AG04450 (cell line): Measurements from ENCODE around the gene CA6. TPM values are rescaled to one million over a fixed set of nuclear protein-coding genes. Genes with fewer than 3 reads are reported as not detected.
"Not testable (repeated sequence)": the region's sequence is repeated elsewhere in the genome, so short reads cannot be mapped to it uniquely, and the experiment has no call there.

Source experiments
- CTCF ChIA-PET: fragments of 300-600, 350-600 bp; formaldehyde crosslinking; extraction: SDS; loops from one replicate; lab custom pipeline; 2022; ENCODE audit warnings: antibody characterized with exemption, inconsistent platforms; lab: Charles Lee
- POLR2A ChIA-PET: fragments of 350-600 bp; formaldehyde crosslinking; extraction: SDS; loops from one replicate; lab custom pipeline; 2021; ENCODE audit warnings: antibody characterized with exemption, inconsistent platforms; lab: Yijun Ruan, JAX
- DNase-seq: peaks from one replicate; pipeline ENCODE4 v3.0.0-alpha.2; 2011; ENCODE audit warnings: low read depth, low spot score
- H3K27ac ChIP-seq: one replicate; pipeline ENCODE4 v1.5.1; 2012; ENCODE audit warnings: low read depth, low read length, control low read depth
- H3K27me3 ChIP-seq: one replicate; pipeline ENCODE4 v1.6.0; 2012; ENCODE audit warnings: low read length; ENCODE audit not compliant: control insufficient read depth, insufficient read depth
- H3K4me3 ChIP-seq: 2 replicates; pipeline ENCODE4 v1.5.1; 2011; ENCODE audit warnings: mild to moderate bottlenecking, low read depth, low read length, control low read depth
- H3K9me3 ChIP-seq: 2 replicates; pipeline ENCODE4 v1.5.1; 2012; ENCODE audit warnings: low read length; ENCODE audit not compliant: control insufficient read depth, insufficient read depth
- CTCF ChIP-seq: IDR thresholded peaks from 2 replicates; pipeline ENCODE4 v1.5.1; 2011; ENCODE audit warnings: low read depth, low read length, control low read depth, inconsistent platforms
- polyA plus RNA-seq: library from polyadenylated mRNA; depleted of rRNA; stranded (reverse); fragments of >200 nt; gene quantifications from 2 replicates; pipeline ENCODE4 v1.2.3, GENCODE V29; 2011

The CA6 gene
- polyA plus RNA-seq, 1 experiment: not detected

GRCh38 chr1:8925960-8926359 lies 19.7 kb upstream of the CA6 start:
- H3K27ac ChIP-seq: no peak overlapping the region
- H3K27me3 ChIP-seq: peaks cover 20% of the 10 kb centered on the region
- no peaks in the 10 kb centered on the region for H3K9me3 ChIP-seq
- no peak for TF ChIP-seq CTCF
- no peak overlapping the region for H3K4me3 ChIP-seq
- ChIA-PET POLR2A (no interaction called here), CTCF (interaction anchor here (0.9 to 1.8 kb wide), 2 partner anchors 79 to 176 kb away, joined by 3 to 10 read pairs; no protein-coding TSS in a partner anchor)
- no peak for DNase-seq

- H3K9me3 ChIP-seq: no peaks in the 10 kb centered on the region
- H3K27me3 ChIP-seq: peaks cover 16% of the 10 kb centered on the region
- ChIA-PET CTCF (interaction anchor here (1.4 to 2.6 kb wide), 2 partner anchors 64 to 78 kb away, joined by 5 to 9 read pairs; no protein-coding TSS in a partner anchor), POLR2A (no interaction called here)
- no peak overlapping the region for H3K27ac ChIP-seq
- no peak for DNase-seq
- H3K4me3 ChIP-seq: no peak overlapping the region
- TF ChIP-seq CTCF: no peak
Measured at GRCh38 chr1:8926707-8927694, 18.7 kb upstream of the CA6 start.

GRCh38 chr1:8930116-8930515 lies 15.6 kb upstream of the CA6 start:
- CTCF ChIA-PET: no interaction called here
- no peak for DNase-seq

GRCh38 chr1:8937051-8937450 lies 8.6 kb upstream of the CA6 start:
- H3K9me3 ChIP-seq, POLR2A ChIA-PET, H3K27ac ChIP-seq, H3K4me3 ChIP-seq, DNase-seq, H3K27me3 ChIP-seq: not testable (repeated sequence)
- CTCF ChIA-PET: interaction anchor here (1.2 to 2.3 kb wide), 2 partner anchors 51 to 68 kb away, joined by 4 to 7 read pairs; no protein-coding TSS in a partner anchor

More at GRCh38 chr1:8930116-8930515, 15.6 kb upstream of the CA6 start:
- H3K4me3 ChIP-seq: no peak overlapping the region
- H3K27me3 ChIP-seq: peaks cover 16% of the 10 kb centered on the region
- no peak for TF ChIP-seq CTCF
- no peak overlapping the region for H3K27ac ChIP-seq
- H3K9me3 ChIP-seq: no peaks in the 10 kb centered on the region
- POLR2A ChIA-PET: no interaction called here

GRCh38 chr1:8937701-8938100 lies 8.0 kb upstream of the CA6 start:
- no peak overlapping the region for H3K27ac ChIP-seq
- peaks cover 3% of the 10 kb centered on the region; the same call in 1 of the 2 replicates for H3K9me3 ChIP-seq
- DNase-seq: no peak
- POLR2A ChIA-PET: no interaction called here
- H3K4me3 ChIP-seq: no peak overlapping the region
- CTCF ChIA-PET: interaction anchor here (1.2 to 2.3 kb wide), 2 partner anchors 50 to 67 kb away, joined by 4 to 7 read pairs; no protein-coding TSS in a partner anchor
- H3K27me3 ChIP-seq: peaks cover 2% of the 10 kb centered on the region
- TF ChIP-seq CTCF: no peak
